Measurements from ENCODE around the gene ANKRD62. TPM values are rescaled to one million over a fixed set of nuclear protein-coding genes. Genes with fewer than 3 reads are reported as not detected.
A peak's percentile ranks its signal among the peaks of the same experiment; 100 is the strongest.

ANKRD62 gene
- total RNA-seq, 6 experiments from 2014 or later: not detected

DNA sequence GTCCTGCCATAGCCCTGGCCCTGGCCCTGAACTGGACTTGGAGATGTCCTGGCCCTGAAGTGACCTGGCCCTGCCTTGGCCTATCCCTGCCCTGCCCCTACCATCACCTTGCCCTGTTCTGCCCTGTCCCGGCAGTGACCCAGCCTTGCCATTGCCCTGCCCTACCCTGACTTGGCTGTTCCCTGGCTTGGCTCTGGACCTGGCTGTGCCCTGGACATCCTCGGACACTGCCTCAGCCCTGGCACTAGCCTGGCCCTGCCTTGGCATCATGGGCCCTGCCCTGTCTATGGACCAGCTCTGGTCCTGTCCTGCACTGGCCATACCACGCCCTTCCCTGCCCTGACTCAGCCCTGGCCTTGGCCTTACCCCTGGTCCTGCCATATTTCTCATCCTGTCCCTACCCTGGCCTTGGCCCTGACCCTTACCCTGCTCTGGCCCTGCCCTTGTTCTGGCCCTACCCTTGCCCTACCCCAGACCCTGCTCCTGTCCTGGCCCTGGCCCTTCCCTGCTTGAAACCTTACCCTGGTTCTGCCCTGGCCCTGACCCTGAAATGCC, 6.1 kb upstream of the ANKRD62 start:
- H3K27me3 Mint-ChIP-seq (ENCODE audit: insufficient read depth): peaks cover 13% of the 10 kb centered on the region
- TF ChIP-seq, protein P1, sequence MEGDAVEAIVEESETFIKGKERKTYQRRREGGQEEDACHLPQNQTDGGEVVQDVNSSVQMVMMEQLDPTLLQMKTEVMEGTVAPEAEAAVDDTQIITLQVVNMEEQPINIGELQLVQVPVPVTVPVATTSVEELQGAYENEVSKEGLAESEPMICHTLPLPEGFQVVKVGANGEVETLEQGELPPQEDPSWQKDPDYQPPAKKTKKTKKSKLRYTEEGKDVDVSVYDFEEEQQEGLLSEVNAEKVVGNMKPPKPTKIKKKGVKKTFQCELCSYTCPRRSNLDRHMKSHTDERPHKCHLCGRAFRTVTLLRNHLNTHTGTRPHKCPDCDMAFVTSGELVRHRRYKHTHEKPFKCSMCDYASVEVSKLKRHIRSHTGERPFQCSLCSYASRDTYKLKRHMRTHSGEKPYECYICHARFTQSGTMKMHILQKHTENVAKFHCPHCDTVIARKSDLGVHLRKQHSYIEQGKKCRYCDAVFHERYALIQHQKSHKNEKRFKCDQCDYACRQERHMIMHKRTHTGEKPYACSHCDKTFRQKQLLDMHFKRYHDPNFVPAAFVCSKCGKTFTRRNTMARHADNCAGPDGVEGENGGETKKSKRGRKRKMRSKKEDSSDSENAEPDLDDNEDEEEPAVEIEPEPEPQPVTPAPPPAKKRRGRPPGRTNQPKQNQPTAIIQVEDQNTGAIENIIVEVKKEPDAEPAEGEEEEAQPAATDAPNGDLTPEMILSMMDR (IDR thresholded peaks at IDR 0.05): no peak
- no peaks in the 10 kb centered on the region for H3K4me1 Mint-ChIP-seq (ENCODE audit: low read depth)
- no peaks in the 10 kb centered on the region for H3K9me3 Mint-ChIP-seq
- no peak overlapping the region for H3K27ac Mint-ChIP-seq
- no peak overlapping the region for H3K4me3 Mint-ChIP-seq
- DNase-seq: no peak
- H3K36me3 Mint-ChIP-seq (ENCODE audit: low read depth): no peaks in the 10 kb centered on the region

DNA sequence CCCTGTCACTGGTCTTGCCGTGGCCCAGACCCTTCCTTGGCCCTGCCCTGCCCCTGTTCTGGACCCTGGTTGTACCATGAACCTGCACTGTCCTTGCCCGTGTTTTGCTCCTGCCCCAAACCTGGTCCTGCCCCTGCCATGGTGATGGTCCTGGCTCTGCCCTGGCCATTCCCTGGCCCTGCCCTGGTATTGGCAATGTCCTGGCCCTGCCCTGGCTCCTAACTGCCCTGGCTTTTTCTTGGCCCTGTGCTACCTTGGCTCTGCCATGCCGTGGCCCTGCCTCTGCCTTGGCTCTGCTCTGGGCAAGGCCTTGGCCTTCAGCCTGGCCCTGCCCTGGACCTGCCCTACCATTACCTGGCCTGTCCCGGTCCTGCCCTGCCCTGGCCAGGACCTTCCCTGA, 5.5 kb upstream of the ANKRD62 start:
- TF ChIP-seq, protein P1 (IDR thresholded peaks at IDR 0.05): no peak
- no peaks in the 10 kb centered on the region for H3K36me3 Mint-ChIP-seq (ENCODE audit: low read depth)
- peaks cover 13% of the 10 kb centered on the region for H3K27me3 Mint-ChIP-seq (ENCODE audit: insufficient read depth)
- H3K4me1 Mint-ChIP-seq (ENCODE audit: low read depth): no peaks in the 10 kb centered on the region
- H3K27ac Mint-ChIP-seq: no peak overlapping the region
- DNase-seq: no peak
- H3K9me3 Mint-ChIP-seq: no peaks in the 10 kb centered on the region
- no peak overlapping the region for H3K4me3 Mint-ChIP-seq

DNA sequence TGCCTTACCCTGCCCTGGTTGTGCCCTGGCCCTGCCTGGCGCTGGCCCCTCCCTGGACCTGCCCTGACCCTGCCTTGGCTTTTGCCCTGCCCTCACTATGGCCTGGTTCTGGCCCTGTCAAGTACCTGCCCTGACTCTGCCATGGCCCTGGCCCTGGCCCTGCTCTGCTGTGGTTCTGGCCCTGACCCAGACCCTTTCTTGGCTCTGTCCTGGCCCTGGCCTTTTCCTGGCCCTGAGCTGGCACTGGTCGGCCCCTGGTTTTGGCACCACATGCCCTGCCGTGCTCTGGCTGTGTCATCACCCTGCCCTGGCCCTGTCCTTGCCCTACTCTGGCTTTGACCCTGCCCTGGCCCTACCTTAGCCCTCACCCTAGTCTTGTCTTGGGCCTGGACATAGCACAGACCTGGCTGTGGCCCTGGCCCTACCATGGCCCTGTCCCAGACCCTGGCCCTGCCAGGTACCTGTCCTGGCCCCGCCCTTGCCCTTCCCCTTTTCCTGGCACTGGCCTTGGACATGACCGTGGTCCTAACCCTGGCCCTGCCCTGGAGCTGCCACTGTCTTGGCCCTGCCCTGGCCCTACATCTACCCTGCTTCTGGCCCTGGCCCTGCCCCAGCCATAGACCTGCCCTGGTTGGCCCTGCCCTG, 4.8 kb upstream of the ANKRD62 start:
- H3K4me1 Mint-ChIP-seq (ENCODE audit: low read depth): no peaks in the 10 kb centered on the region
- H3K9me3 Mint-ChIP-seq: peaks cover 2% of the 10 kb centered on the region
- DNase-seq: no peak
- TF ChIP-seq, protein P1 (IDR thresholded peaks at IDR 0.05): no peak
- peaks cover 12% of the 10 kb centered on the region for H3K27me3 Mint-ChIP-seq (ENCODE audit: insufficient read depth)
- no peak overlapping the region for H3K4me3 Mint-ChIP-seq
- H3K27ac Mint-ChIP-seq: no peak overlapping the region
- no peaks in the 10 kb centered on the region for H3K36me3 Mint-ChIP-seq (ENCODE audit: low read depth)

DNA sequence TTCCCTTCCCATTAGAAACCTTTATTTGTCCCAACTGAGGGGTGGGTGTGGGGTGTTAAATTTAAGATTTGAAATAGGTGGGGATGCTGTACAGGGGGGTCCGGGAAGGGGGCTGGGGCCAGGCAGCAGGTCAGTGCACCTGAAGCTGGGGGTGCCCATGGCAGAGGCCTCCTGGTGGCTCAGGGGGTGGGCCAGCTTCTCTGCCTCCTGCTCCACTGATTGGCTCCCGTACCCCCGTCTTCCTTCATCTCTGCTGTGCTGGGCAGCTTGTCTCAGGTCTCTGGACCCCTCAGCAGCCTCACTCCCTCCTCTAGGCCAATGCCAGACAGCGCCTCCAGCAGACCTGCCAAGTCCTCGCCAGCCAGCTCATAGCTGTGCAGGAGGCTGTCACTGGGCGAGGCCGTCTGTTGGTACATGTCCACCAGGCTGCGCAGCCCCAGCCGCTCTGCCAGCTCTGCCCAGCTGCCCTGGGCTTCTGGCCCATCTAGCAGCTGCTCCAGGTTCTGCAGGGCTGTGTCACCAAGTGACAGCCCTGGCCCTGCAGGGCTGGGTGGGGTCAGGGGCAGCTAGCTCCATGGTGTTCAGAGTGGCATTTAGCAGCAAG, 2.0 kb upstream of the ANKRD62 start:
- no peak overlapping the region for H3K4me3 Mint-ChIP-seq
- no peak for DNase-seq
- TF ChIP-seq, protein P1 (IDR thresholded peaks at IDR 0.05): no peak
- no peak overlapping the region for H3K27ac Mint-ChIP-seq
- H3K36me3 Mint-ChIP-seq (ENCODE audit: low read depth): no peaks in the 10 kb centered on the region
- peaks cover 8% of the 10 kb centered on the region for H3K27me3 Mint-ChIP-seq (ENCODE audit: insufficient read depth)
- no peaks in the 10 kb centered on the region for H3K4me1 Mint-ChIP-seq (ENCODE audit: low read depth)
- peaks cover 4% of the 10 kb centered on the region for H3K9me3 Mint-ChIP-seq

DNA sequence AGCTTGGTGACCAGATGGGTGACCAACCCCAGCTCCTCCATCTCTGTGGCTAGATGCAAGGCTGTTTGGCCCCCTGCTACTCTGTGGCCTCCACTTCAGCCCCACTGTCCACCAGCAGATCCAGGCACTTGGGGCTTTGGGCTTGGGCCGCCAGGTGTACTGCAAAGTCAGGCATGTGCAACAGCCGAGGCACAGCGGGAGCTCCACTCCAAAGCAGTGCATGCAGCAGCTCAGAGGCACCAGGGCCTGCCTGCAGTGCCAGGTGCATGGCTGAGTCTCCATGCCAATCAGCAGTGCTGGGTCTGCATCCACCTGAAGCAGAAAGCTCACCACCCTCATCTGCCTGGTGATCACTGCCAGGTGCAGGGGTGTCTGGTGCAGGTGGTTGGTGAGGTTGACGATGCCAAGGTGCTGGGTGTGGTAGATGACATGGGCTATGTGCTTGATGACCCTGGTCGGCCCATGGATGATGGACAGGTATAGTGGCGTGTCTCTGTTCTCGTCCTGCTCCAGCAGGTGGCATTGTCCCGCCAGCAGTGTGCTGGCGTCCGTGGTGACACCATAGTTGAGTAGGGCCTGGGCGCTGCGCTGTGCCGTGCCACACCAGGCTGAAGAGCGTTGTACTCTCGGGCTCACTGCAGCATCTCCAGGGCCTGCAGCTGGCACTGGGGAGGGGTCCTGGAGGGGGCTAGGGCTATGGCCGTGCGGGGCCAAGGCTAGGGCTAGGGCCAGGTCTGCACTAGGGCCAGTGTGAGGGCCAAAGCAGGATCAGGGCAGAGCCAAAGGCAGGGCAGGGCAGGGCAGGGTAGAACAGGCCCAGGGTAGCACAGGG, 1.0 kb upstream of the ANKRD62 start:
- Mint-ChIP-seq H3K27ac (no peak overlapping the region), H3K4me3 (no peak overlapping the region), H3K9me3 (peaks cover 4% of the 10 kb centered on the region), H3K4me1 (ENCODE audit: low read depth) (no peaks in the 10 kb centered on the region), H3K36me3 (ENCODE audit: low read depth) (no peaks in the 10 kb centered on the region), H3K27me3 (ENCODE audit: insufficient read depth) (peaks cover 8% of the 10 kb centered on the region)
- DNase-seq: no peak
- TF ChIP-seq, protein P1 (IDR thresholded peaks at IDR 0.05): peak; percentile 14; the same call in 1 of the 2 replicates

Measured in HFFc6 (cell line).